ENCODE measurements around the gene SEC11A.
"Not testable (repeated sequence)": the region's sequence is repeated elsewhere in the genome, so short reads cannot be mapped to it uniquely, and the experiment has no call there.

The SEC11A gene

GRCh38 chr15:84747416-84748273, 31.7 kb upstream of the SEC11A start:
- TF ChIP-seq EZH2 (IDR thresholded peaks at IDR 0.05) (no peak), POLR2AphosphoS5 (IDR thresholded peaks at IDR 0.05; ENCODE audit: borderline replicate concordance, low read depth, low read length) (no peak), FOXP2 (optimal IDR thresholded peaks at IDR 0.05; ENCODE audit: control extremely low read depth, extremely low read length, insufficient read depth) (no peak)
- Histone ChIP-seq H3K9ac (ENCODE audit: insufficient read length) (peak overlapping the region; percentile 82), H3K4me3 (peak overlapping the region; percentile 92), H3K9me3 (ENCODE audit: low read depth, low read length) (no peaks in the 10 kb centered on the region), H3K27ac (peak overlapping the region; percentile 70), H3K36me3 (ENCODE audit: insufficient read depth, low read length) (no peaks in the 10 kb centered on the region)
- DNase-seq (ENCODE audit: low read depth, low spot score) = peak; percentile 22

- Histone ChIP-seq H3K4me3 (no peak overlapping the region), H3K27ac (no peak overlapping the region), H3K36me3 (ENCODE audit: insufficient read depth, low read length) (no peaks in the 10 kb centered on the region), H3K9ac (ENCODE audit: insufficient read length) (no peak overlapping the region), H3K9me3 (ENCODE audit: low read depth, low read length) (no peaks in the 10 kb centered on the region)
- no peak for TF ChIP-seq EZH2 (IDR thresholded peaks at IDR 0.05)
- TF ChIP-seq POLR2AphosphoS5 (IDR thresholded peaks at IDR 0.05; ENCODE audit: borderline replicate concordance, low read depth, low read length) = no peak
- no peak for DNase-seq (ENCODE audit: low read depth, low spot score)
Observed at GRCh38 chr15:84741121-84741520, 25.2 kb upstream of the SEC11A start.

GRCh38 chr15:84740691-84741090, 24.8 kb upstream of the SEC11A start:
- TF ChIP-seq EZH2 (IDR thresholded peaks at IDR 0.05) (no peak), FOXP2 (optimal IDR thresholded peaks at IDR 0.05; ENCODE audit: control extremely low read depth, extremely low read length, insufficient read depth) (no peak), POLR2AphosphoS5 (IDR thresholded peaks at IDR 0.05; ENCODE audit: borderline replicate concordance, low read depth, low read length) (no peak)
- no peak for DNase-seq (ENCODE audit: low read depth, low spot score)
- Histone ChIP-seq H3K36me3 (ENCODE audit: insufficient read depth, low read length) (no peaks in the 10 kb centered on the region), H3K27ac (no peak overlapping the region), H3K4me3 (no peak overlapping the region), H3K9me3 (ENCODE audit: low read depth, low read length) (no peaks in the 10 kb centered on the region), H3K9ac (ENCODE audit: insufficient read length) (no peak overlapping the region)

- TF ChIP-seq EZH2 (IDR thresholded peaks at IDR 0.05) (no peak), FOXP2 (optimal IDR thresholded peaks at IDR 0.05; ENCODE audit: control extremely low read depth, extremely low read length, insufficient read depth) (no peak), POLR2AphosphoS5 (IDR thresholded peaks at IDR 0.05; ENCODE audit: borderline replicate concordance, low read depth, low read length) (no peak)
- H3K27ac ChIP-seq = no peak overlapping the region
- H3K36me3 ChIP-seq (ENCODE audit: insufficient read depth, low read length) = no peaks in the 10 kb centered on the region
- no peak overlapping the region for H3K9ac ChIP-seq (ENCODE audit: insufficient read length)
- H3K9me3 ChIP-seq (ENCODE audit: low read depth, low read length) = no peaks in the 10 kb centered on the region
- DNase-seq (ENCODE audit: low read depth, low spot score) = no peak
- no peak overlapping the region for H3K4me3 ChIP-seq
Observed at GRCh38 chr15:84737005-84737404, 21.1 kb upstream of the SEC11A start.

- H3K27ac ChIP-seq = no peak overlapping the region
- no peaks in the 10 kb centered on the region for H3K9me3 ChIP-seq (ENCODE audit: low read depth, low read length)
- TF ChIP-seq EZH2 (IDR thresholded peaks at IDR 0.05) (no peak), POLR2AphosphoS5 (IDR thresholded peaks at IDR 0.05; ENCODE audit: borderline replicate concordance, low read depth, low read length) (no peak), FOXP2 (optimal IDR thresholded peaks at IDR 0.05; ENCODE audit: control extremely low read depth, extremely low read length, insufficient read depth) (no peak)
- H3K36me3 ChIP-seq (ENCODE audit: insufficient read depth, low read length) = no peaks in the 10 kb centered on the region
- H3K9ac ChIP-seq (ENCODE audit: insufficient read length) = no peak overlapping the region
- no peak overlapping the region for H3K4me3 ChIP-seq
- DNase-seq (ENCODE audit: low read depth, low spot score) = no peak
Observed at GRCh38 chr15:84736375-84736774, 20.4 kb upstream of the SEC11A start.

- H3K36me3 ChIP-seq (ENCODE audit: insufficient read depth, low read length); DNase-seq (ENCODE audit: low read depth, low spot score); H3K9me3 ChIP-seq (ENCODE audit: low read depth, low read length); H3K9ac ChIP-seq (ENCODE audit: insufficient read length): not testable (repeated sequence)
- peak overlapping the region; percentile 41 for H3K4me3 ChIP-seq
- H3K27ac ChIP-seq = peak overlapping the region; percentile 40; the same call in 1 of the 2 replicates
Observed at GRCh38 chr15:84735480-84736061, 19.6 kb upstream of the SEC11A start.

- Histone ChIP-seq H3K4me3 (peak overlapping the region; percentile 41), H3K9me3 (ENCODE audit: low read depth, low read length) (no peaks in the 10 kb centered on the region), H3K9ac (ENCODE audit: insufficient read length) (no peak overlapping the region), H3K27ac (peak overlapping the region; percentile 40; the same call in 1 of the 2 replicates), H3K36me3 (ENCODE audit: insufficient read depth, low read length) (no peaks in the 10 kb centered on the region)
- TF ChIP-seq POLR2AphosphoS5 (IDR thresholded peaks at IDR 0.05; ENCODE audit: borderline replicate concordance, low read depth, low read length) (no peak; the same call in 1 of the 2 replicates), EZH2 (IDR thresholded peaks at IDR 0.05) (no peak), FOXP2 (optimal IDR thresholded peaks at IDR 0.05; ENCODE audit: control extremely low read depth, extremely low read length, insufficient read depth) (no peak)
- peak; percentile 28 for DNase-seq (ENCODE audit: low read depth, low spot score)
Observed at GRCh38 chr15:84734794-84735479, 19.0 kb upstream of the SEC11A start.

GRCh38 chr15:84731774-84732173, 15.8 kb upstream of the SEC11A start:
- DNase-seq (ENCODE audit: low read depth, low spot score) = no peak
- no peak overlapping the region for H3K9ac ChIP-seq (ENCODE audit: insufficient read length)
- H3K27ac ChIP-seq = no peak overlapping the region

More at GRCh38 chr15:84731774-84732173, 15.8 kb upstream of the SEC11A start:
- Histone ChIP-seq H3K36me3 (ENCODE audit: insufficient read depth, low read length) (no peaks in the 10 kb centered on the region), H3K4me3 (no peak overlapping the region), H3K9me3 (ENCODE audit: low read depth, low read length) (no peaks in the 10 kb centered on the region)
- TF ChIP-seq FOXP2 (optimal IDR thresholded peaks at IDR 0.05; ENCODE audit: control extremely low read depth, extremely low read length, insufficient read depth) (no peak), POLR2AphosphoS5 (IDR thresholded peaks at IDR 0.05; ENCODE audit: borderline replicate concordance, low read depth, low read length) (no peak), EZH2 (IDR thresholded peaks at IDR 0.05) (no peak)
